Measurements from ENCODE around the gene TSSC4.

TSSC4 gene

DNA sequence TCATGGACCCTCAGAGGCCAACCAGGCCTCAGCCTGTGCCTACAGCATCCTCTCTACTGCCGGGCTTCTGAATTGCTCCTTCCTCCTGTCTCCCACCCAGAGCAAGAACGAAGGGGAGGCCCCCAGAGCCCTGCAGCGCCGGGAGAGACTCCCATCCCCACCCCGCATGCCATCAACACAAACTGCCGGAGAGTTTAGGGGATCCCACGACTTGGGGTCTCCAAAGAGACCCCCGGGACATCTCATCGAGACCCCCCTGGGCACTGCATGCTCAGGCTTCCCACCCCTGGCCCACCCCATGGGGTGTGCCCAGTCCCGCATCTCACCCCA is 31.7 kb upstream of the TSSC4 start:
- DNase-seq (ENCODE audit: insufficient read length, low spot score) (no peak), FAIRE-seq (no peak)

DNA sequence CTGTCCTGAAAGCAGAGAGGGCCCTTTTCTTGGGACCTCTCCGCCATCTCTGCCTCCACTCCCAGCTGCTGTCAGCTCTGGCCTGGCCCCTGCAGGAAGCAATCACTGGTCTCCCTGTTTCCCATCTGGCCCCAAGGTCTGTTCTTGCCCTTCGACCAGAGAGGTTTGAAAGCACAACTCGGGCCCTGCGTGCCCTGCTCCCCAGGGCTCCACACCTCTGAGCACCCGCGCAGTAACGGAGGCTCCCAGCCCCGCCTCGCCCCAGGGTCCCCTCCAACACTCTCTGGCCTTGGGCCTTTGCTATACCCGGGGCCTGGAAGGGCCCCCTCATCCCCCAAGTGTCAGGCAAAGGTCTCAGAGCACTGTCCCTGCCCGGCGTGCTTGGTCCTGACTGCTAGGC is 31.2 kb upstream of the TSSC4 start:
- DNase-seq (ENCODE audit: insufficient read length, low spot score) (no peak), FAIRE-seq (no peak)

DNA sequence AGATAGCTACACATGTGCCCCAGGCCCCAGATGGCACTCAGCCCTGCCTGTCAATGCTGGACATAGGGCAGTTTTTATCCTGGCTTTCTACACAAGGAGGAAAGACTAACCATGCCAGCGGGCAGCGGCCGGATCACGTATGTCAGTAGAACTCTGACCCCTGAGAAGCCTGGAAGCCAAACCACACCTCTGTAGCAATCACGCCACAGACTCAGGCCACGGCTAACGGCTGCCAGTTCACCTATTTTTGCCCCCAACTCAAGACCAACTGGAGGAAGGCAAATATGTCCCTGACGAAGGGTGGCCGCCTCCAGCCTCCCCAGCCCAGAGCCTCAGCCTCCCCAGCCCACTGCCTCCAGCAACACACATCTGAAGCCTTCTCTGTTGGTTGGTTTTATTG is 30.7 kb upstream of the TSSC4 start:
- FAIRE-seq = no peak
- no peak for DNase-seq (ENCODE audit: insufficient read length, low spot score)

DNA sequence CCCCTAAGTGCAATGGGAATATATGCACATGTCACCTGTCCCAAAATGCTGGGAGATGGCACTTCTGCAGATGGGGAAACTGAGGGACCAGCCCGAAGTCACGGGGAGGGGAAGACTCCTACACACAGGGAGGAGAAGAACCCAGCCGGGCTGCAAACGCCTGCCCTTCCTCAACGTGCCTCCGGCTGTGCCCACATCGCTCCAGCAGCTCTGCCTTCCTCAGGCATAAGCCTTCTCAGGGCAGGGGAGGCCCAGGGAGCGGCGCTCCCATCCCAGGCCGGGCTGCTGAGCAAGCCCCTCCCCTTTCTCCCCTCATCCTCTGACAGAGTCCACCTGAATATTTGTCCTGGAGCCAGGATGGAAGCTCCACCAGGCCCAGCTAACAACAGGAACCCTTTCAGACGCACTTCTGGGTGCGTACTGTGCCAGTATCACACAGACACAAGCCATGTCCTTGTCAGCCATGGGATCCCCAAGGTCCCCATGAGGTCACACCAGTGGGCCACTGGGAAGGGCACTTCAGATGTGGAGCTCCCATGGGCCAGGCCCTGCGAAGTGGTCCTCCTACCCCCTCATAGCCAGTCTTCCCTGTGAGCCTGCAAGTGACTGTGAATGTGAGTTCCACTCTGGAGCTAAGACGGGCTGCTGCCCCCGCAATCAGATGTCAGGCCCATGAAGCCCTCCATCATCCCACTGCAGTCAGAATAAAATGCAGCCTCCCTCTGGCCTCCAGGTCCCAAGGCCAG is 25.9 kb upstream of the TSSC4 start:
- FAIRE-seq (no peak), DNase-seq (ENCODE audit: insufficient read length, low spot score) (no peak)

DNA sequence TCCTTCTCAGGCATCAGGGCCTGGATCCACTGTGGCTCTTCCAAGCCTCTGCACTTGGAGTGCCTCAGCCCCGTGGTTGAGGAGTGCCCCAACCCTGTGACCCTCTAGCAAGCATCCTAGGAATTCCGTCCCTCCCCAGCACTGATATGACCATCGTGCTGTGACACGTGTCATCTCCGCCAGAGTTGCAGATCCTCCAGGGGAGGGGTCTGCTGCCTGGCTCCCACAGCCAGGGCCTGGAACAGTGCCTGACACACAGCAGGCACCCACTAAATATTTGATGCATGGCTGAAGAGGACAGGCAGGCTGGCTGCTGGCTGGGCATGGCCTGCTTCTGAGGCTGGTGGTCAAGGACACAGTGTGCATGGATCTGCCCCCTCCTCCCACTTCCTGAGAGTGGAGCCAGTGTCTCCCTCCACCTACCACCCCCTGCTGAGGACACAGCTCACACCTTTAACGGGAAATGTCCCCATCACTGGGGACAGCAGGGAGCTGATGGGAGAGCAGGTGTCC is 25.2 kb upstream of the TSSC4 start:
- no peak for FAIRE-seq
- DNase-seq (ENCODE audit: insufficient read length, low spot score) = no peak

DNA sequence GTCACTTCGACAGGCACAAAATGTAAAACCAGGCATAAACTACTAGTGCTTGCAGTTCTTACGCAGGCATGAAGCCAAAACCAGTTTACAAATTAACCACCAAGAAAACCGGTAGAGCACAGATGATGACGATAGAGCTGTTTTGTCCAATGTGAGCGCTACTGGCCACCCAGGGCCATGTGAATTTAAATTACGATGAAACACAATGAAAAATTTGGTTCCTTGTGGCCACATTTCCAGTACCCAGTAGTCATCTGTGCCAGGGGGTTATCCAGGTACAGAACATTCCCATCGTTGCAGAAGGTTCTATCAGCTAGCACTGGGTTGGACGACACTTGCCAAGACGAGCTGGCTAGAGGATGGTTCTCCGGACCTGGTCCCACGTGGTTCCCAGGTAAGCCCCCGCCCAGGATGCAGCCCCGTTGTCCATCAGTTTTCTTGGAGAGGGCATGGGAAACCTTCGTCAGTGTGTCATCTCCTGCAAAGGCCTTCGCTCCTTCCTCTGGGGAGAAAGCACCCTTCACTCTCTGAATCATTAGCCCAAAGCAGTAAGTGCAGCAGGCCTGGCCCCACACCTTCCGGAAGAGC is 24.5 kb upstream of the TSSC4 start:
- no peak for DNase-seq (ENCODE audit: insufficient read length, low spot score)
- no peak for FAIRE-seq

DNA sequence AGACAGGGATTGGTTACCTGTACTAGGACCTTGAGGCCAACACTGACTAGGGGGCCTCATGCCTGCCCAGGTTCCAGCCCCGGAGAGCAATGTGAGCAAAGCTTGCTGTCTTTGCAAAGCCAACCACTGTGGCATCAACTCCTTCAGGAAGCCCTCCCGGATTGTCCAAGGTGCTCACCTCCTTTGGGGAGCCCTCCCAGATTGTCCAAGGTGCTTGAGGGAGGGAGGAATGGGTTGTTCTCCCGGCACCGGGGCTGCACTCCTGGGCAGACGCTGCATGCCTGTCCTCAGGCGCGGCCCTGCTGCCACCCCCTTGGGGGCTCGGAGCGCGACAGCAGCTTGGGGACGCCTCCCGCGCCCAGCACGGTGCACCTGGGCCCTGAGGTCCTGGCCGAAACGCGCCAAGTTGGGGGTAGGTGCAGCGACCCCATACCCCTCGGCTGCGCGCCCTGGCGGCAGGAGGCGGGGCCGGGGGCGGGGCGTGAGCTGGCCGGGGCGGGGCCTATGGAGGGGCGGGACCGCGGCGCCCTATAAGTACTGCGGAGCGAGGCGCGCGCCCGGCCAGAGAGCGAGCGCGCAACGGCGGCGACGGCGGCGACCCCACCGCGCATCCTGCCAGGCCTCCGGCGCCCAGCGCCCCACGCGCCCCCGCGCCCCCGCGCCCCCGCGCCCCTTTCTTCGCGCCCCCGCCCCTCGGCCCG is 23.6 kb upstream of the TSSC4 start, which contains the start of gene CD81:
TSS of gene CD81 (plus strand) at position 560 of the 701 bp plus-strand sequence. CDS start 240 bp downstream, outside the sequence.
- DNase-seq (ENCODE audit: insufficient read length, low spot score) = peak; percentile 81
- no peak for FAIRE-seq

DNA sequence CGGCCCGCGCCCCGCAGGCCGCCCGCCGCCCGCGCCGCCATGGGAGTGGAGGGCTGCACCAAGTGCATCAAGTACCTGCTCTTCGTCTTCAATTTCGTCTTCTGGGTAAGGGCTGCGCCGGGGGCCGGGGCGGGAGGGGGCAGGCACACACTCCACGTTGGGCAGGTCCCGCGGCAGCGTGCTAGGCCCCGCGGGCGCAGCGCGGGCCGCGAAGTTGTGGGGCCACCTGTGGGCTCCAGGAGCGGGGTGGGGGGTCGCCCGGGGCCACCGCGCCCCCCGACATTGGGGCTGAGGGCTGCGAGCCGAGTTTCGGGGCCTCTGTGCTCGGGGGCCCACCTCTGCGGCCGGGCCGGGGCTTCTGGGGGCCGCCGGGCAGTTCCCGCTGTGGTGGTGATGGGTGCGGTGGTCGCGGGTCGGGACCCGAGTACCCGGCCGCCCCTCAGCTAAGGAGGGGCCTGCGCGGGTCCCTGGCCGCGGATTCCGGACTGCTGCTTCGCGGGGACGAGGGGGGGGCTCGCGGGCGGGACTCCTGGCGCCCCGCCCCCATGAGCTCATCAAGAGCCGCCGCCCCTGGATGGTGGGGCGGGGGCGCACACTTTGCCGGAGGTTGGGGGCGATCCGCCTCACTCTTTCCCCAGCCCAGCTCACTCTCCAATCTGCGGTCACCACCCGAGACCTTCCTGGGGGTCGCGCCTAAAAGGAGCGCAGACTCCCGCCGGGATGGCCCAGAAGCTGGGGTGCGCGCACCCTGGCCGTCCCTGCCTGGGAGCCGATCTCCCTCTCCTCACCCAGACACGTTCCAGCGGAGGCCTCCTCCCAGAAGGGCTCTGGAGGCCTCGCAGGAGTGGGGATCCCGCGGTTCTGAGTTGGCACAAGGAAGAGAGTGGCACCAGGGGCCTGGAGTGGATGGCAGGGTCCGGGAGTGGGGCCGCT is 22.8 kb upstream of the TSSC4 start:
- FAIRE-seq = peak; percentile 18
- DNase-seq (ENCODE audit: insufficient read length, low spot score) = no peak

DNA sequence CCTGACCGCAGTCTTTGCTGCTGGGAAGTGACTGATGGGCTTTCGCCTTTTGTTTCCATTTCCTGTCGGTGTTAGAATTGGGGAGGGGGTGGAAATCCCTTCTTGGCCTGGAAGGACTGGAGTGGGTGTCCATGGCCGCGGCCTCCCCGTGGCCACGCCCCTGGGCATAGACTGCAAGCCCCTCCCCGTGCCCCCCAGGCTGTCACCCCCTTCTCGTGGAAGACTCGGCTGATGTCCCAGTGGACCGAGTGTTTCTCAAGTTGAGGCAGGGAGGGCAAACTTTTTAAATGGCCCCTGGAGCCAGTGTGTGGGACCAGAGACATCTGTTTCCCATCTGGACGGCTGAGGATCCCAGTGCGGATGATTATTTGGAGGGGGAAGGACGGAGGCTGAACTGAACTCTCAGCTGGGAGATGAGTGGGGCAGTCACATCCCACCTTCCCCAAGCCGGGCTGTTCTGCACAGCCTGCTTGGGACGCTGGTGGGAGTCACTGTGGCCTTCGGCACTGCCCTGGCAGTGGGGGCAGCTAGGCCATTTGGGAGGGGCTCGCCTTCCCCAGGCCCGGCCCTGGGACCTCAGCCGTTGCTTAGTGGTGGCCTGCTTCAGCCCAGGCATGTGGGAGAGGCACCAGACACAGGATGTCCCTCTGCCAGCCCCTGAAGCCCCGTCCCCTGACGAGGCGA is 21.9 kb upstream of the TSSC4 start:
- FAIRE-seq = peak; percentile 80
- DNase-seq (ENCODE audit: insufficient read length, low spot score) = no peak

DNA sequence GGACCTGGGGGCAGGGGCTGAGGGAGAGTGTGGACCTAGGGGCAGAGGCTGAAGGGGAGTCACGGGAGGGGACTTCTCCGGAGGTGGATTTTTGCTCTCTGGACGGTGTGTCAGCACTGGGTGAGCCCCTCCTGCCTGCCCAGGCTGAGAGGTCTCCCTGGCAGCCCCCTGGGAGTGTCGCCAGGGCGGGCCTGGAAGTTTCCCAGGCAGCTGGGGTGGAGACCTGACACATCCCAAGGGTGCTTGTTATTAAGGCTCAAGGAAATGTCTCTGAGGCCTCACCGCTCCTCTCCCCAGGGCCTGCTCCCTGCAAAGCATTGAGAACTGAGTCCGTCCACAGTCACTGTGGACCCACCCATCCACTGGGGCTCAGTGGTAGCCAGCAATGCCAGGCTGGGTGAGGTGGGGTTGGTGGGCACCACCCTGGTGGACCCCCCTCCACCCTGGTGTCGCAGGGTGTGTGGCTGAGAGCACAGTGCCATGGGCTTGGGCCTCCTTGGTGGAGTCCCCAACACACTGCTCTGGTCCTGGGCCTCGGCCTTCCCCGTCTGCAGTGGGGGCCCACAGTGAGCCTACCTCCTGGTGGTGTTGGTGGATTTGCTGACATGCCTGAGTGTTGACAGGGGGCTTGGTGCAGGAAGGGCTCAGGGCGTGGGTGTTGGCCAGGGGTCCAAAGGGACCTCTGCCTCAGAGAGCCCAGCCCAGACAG is 20.9 kb upstream of the TSSC4 start:
- no peak for FAIRE-seq

DNA sequence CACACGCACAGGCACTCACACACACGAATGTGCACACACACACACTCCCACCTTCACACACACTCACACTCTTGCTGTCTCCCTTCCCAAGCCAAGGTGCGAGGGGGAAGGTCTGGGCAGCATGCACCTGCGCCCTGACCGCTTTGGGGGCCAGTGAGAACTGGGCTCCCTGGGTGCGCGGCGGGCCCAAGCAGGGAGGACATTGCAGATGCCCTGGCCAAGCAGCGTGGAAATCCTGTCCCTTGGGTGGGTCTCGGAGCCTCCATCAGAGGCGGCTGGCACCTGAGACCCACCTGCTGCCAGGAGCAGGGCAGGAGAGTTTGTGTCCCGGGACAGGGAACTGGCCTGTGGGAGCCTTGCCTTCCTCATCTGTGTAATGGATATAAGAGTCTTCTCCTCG is 20.2 kb upstream of the TSSC4 start:
- DNase-seq (ENCODE audit: insufficient read length, low spot score) = no peak

More for the DNA sequence above, 20.9 kb upstream of the TSSC4 start:
- no peak for DNase-seq (ENCODE audit: insufficient read length, low spot score)

DNA sequence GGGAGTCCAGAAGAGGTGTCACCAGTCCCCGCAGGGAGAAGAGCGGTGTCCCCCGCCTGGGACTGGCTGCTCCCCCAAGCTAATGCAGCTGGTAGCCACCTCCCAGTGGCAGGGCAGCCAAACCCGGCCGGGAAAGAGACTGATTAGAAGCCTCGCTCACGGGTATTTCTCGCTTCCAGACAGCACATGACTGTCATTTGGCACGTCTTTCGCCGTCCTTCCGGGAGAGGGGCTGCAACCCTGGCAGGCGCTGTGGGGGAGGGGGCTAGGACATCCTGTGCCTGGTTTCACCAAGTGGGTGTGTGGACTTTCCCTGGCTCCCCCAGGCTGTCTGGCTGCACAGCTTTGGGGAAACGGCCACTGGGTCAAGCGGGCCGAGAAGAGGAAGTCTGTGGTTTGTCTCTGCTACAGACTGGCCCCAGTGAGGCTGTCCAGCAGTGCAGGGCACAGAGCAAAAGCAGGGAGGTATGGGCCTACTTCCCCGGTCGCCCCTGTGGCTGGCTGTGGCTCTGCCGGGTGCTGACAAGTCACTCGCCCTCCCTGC is 19.7 kb upstream of the TSSC4 start:
- FAIRE-seq = peak; percentile 78
- no peak for DNase-seq (ENCODE audit: insufficient read length, low spot score)

More for the DNA sequence above, 20.2 kb upstream of the TSSC4 start:
- no peak for FAIRE-seq

DNA sequence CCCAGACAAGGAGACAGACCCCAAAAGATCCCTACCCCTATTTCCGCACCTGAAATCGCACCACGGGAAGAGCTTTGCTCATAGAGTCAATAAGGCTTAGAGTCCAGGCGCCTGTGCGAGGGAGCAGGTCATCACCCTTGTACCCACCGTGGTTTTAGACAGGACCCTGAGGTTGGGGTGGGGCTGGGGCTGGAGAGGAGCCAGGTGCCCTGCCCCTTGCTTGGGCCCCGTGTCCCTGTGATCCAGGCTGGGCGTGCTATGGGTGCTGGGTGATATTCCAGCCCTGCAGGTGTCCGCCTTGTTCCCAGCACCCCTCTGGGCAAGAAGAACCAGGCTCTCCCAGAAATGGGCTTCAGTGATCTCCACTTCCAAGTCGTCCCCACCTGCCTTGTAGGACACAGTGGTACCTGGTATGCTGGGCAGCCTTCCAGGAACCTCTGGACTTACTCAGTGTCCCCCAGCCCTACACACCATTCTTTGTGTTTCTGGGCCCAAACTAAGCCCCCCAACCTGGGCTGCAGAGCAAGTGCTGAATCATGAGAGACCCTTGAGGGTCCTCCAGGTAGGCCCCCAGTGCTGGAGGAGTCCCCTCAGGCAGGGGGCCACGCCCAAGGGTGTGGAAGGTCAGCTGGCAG is 18.9 kb upstream of the TSSC4 start:
- FAIRE-seq (no peak), DNase-seq (ENCODE audit: insufficient read length, low spot score) (no peak)

DNA sequence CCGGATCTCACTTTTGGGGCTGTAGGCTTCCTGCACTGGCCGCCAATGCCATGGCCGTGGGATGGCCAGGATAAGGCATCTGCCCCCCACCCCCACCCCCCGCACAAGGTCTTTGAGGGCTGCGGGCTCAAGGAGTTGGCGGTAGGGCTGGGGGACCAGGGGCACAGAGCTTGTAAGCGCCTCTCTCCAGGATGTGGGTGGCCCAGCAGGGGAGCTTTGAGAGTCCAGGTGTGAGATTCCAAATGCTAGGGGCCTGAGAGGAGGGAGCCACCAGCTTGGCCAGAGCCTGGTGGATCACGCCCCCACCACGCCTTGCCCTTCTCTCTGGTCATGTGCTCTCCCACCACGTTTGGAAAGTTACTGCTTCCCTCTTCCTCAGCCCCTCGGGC is 18.4 kb upstream of the TSSC4 start:
- FAIRE-seq (no peak), DNase-seq (ENCODE audit: insufficient read length, low spot score) (no peak)

DNA sequence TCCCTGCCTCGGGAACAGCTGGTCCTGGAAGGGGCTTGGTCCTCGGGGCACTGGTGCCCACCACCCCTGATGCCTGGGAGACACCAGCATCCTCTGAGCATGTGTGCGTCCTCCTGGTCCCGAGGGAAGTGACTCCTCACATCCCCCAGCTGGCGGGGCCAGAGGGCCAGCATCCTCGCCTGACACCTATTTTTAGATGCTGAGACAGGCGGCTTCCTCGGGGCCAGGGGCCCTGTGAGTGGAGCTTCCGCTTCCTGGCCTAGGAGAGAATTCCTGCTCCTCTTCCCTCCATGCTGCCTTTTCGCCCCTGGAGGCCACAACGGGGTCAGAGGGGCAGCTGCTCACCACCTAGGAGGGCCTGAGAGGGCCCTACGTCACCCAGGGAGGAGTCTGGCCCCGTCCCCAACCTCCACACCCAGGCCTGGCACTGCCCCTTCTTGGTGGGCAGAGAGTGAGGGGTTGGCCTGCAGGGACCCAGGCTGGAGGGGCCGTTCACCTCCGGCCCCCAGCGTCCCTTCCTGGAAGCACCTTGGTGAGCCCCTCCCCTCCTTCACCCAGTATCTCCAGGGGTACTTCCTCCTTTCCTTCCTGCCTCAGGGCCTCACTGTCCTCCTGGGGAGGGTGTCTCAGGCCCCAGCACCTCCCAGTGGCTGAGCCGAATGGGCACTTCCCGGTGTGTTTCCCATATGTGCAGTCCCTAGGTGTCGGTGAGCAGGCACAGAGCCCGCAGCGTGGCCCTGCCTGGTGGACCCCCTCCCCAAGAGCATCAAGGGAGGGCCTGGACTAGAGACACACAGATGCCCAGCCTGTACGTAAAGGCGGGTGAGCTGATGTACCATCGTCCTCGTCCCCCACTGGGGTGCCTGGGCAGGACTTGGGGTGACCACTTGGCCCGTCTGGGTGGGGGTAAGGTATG is 17.4 kb upstream of the TSSC4 start:
- DNase-seq (ENCODE audit: insufficient read length, low spot score) = no peak

DNA sequence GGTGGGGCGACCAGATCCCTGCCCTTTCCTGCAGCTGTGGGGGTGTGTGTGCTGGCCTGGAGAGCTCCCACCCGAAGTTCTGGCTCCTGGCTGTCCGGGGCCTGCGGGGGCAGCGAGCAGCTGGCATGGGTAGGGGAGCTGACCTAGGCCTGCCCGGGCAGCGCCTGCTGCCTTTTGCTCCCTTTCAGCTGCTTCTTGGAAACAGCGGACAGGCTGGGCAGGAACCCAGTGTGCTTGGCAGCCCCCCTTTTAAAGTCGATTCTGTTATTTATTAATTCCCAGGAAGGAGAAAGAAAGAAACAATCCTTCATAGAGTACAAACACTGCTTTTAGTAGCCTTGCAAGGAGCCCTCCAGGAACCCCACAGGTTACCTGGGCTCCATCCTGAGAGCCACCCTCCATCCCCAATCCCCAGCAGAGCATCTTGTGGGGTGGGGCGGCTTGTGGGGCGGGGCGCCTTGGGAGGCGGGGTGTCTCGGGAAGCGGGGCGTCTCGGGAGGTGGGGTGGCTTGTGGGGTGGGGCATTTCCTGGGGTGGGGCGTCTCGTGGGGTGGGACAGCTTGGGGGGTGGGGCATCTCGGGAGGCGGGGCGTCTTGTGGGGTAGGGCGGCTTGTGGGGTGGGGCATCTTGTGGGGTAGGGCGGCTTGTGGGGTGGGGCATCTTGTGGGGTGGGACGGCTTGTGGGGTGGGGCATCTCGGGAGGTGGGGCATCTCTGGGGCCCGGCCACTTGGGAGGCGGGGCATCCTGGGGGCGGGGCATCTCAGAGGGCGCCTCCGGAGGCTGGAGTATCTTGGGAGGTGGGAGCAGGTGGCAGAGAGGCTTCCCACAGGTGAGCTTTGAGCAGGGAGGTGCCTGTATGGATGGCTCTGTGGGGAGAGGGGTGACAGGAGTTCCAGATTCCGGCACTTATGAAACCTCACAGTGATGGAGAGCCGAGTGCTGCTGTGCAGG is 16.4 kb upstream of the TSSC4 start:
- FAIRE-seq = no peak
- DNase-seq (ENCODE audit: insufficient read length, low spot score) = no peak

More for the DNA sequence above, 17.4 kb upstream of the TSSC4 start:
- FAIRE-seq = no peak
